C4-2B (cell line): ENCODE data around the gene CD44.

Source experiments
- H3K27ac ChIP-seq: fragments of 450-650 bp; 2 replicates; pipeline ENCODE4 v1.5.1; 2017
- ZFX ChIP-seq: fragments of 450-650 bp; IDR thresholded peaks from 2 replicates; pipeline ENCODE4 v1.6.1; 2017
- TF ChIP-seq, protein P1 (sequence below): fragments of 450-650 bp; conservative IDR thresholded peaks from 2 replicates; pipeline ENCODE4 v1.5.1; 2017; ENCODE audit warnings: mild to moderate bottlenecking

CD44 gene

DNA sequence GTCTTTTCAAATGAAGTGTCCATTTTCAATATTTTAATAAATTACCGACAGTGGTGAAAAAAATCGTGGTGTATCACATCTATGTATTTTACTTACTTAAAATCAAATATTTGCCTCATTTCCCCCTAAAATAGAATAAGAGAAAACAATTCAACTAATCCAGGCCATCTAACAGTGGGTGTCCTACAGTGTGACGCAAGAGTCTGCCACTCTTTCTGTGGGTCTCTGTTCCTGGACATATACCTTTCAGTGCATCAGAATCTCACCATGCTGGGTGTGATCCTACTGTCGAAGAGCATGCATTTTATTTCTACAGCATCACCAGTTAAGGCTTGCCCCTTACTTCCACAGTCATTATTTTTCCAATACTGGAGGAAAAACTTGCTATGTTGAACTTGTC is 111.2 kb downstream of the CD44 start:
- TF ChIP-seq, protein P1, sequence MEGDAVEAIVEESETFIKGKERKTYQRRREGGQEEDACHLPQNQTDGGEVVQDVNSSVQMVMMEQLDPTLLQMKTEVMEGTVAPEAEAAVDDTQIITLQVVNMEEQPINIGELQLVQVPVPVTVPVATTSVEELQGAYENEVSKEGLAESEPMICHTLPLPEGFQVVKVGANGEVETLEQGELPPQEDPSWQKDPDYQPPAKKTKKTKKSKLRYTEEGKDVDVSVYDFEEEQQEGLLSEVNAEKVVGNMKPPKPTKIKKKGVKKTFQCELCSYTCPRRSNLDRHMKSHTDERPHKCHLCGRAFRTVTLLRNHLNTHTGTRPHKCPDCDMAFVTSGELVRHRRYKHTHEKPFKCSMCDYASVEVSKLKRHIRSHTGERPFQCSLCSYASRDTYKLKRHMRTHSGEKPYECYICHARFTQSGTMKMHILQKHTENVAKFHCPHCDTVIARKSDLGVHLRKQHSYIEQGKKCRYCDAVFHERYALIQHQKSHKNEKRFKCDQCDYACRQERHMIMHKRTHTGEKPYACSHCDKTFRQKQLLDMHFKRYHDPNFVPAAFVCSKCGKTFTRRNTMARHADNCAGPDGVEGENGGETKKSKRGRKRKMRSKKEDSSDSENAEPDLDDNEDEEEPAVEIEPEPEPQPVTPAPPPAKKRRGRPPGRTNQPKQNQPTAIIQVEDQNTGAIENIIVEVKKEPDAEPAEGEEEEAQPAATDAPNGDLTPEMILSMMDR: no peak
- no peak for TF ChIP-seq ZFX
- H3K27ac ChIP-seq: no peak overlapping the region

GRCh38 chr11:35250621-35251020 is 111.7 kb downstream of the CD44 start:
- no peak overlapping the region for H3K27ac ChIP-seq
- TF ChIP-seq, protein P1: no peak
- TF ChIP-seq ZFX: no peak

GRCh38 chr11:35253237-35253636 is 114.3 kb downstream of the CD44 start:
- H3K27ac ChIP-seq: no peak overlapping the region
- TF ChIP-seq ZFX: no peak
- TF ChIP-seq, protein P1: no peak

DNA sequence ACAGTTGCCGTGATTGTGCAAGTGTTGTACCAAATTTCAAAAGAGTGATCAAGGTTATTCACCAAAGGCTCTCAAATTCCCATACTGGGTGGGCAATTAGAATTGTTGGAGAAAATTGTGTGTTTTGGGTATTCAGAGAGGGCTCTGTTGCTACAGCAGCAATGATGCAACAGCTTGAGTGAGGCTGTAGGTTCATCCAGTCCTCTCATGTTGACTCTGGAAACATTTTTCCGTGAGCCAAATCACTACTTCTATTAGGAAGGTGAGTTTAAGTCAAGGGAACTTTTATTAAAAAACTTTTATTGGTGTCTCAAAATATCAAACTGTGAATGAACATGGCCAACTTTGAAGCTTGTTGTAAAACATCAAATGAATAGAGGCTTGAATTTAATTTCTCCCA is 116.5 kb downstream of the CD44 start:
- H3K27ac ChIP-seq: peak overlapping the region; percentile 24; the same call in 1 of the 2 replicates
- TF ChIP-seq ZFX: no peak
- TF ChIP-seq, protein P1: no peak

DNA sequence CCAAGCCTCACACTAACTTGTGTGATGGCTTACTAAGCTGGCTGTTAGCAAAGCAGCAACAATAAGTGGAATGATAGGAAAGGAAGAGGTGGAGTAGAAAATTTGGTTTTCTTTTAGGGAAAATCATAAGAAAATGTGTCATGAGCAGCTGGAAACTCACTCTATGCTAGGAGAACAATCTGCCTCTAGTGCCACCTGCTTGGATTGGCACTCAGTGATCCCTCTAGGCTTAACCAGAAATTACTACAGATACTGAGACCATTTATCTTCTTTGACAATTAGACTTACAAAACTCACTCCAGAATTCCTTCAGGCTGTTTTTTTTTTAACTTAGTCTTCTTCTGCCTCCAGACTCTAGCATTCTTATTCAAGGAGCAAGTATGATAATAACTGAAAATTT is 117.3 kb downstream of the CD44 start:
- no peak overlapping the region for H3K27ac ChIP-seq
- no peak for TF ChIP-seq ZFX
- TF ChIP-seq, protein P1: no peak

- H3K27ac ChIP-seq: no peak overlapping the region
Observed at GRCh38 chr11:35257281-35257680, 118.3 kb downstream of the CD44 start.

GRCh38 chr11:35259529-35259928 is 120.6 kb downstream of the CD44 start:
- TF ChIP-seq, protein P1: no peak
- TF ChIP-seq ZFX: no peak
- H3K27ac ChIP-seq: no peak overlapping the region

More at GRCh38 chr11:35257281-35257680, 118.3 kb downstream of the CD44 start:
- TF ChIP-seq, protein P1: no peak
- TF ChIP-seq ZFX: no peak
